CD4-positive, alpha-beta T cell (primary cell): Measurements from ENCODE around the gene GALNT3. TPM values are rescaled to one million over a fixed set of nuclear protein-coding genes. Genes with fewer than 3 reads are reported as not detected.

Experiments used
- ATAC-seq: fragments of 200-7000 bp; cut with Tn5 transposase; one replicate; pipeline ENCODE4 v1.10.0; 2022; ENCODE audit warnings: mild to moderate bottlenecking; ENCODE audit not compliant: poor library complexity
- CTCF ChIA-PET: fragments of 350-600 bp; sonication (Branson Sonifier 250); formaldehyde crosslinking; loops from one replicate; lab custom pipeline; 2021; ENCODE audit warnings: antibody characterized with exemption, inconsistent platforms; lab: Charles Lee
- POLR2A ChIA-PET: fragments of 350-600 bp; sonication (Branson Sonifier 250); formaldehyde crosslinking; loops from one replicate; lab custom pipeline; 2021; ENCODE audit warnings: antibody characterized with exemption, inconsistent platforms; lab: Charles Lee
- DNase-seq, 14 experiments: peaks; one replicate each; pipeline ENCODE4 v3.0.0-alpha.2; 2013 to 2020; ENCODE audit warnings: mixed read lengths in 2 of 14
- H3K27ac ChIP-seq, 2 donors: one replicate each; pipeline versions ENCODE4 v1.5.1 to v1.7.0; 2013; ENCODE audit warnings: low read length in 2 of 2, low read depth in 1 of 2, mild to moderate bottlenecking in 1 of 2
- H3K27me3 ChIP-seq, 2 experiments: 1 replicate in 1 of 2; 2 replicates in 1 of 2; pipeline versions ENCODE4 v1.6.1 to v1.7.0; 2013; ENCODE audit warnings: low read length in 2 of 2, control low read depth in 1 of 2, mild to moderate bottlenecking in 1 of 2, moderate library complexity in 1 of 2; ENCODE audit not compliant: insufficient read depth in 2 of 2, control insufficient read depth in 1 of 2
- H3K36me3 ChIP-seq: one replicate; pipeline ENCODE4 v1.6.1; 2013; ENCODE audit warnings: low read length, control low read depth; ENCODE audit not compliant: insufficient read depth
- H3K4me1 ChIP-seq: one replicate; pipeline ENCODE4 v1.6.1; 2013; ENCODE audit warnings: low read length, control low read depth; ENCODE audit not compliant: insufficient read depth
- H3K4me3 ChIP-seq: one replicate; pipeline ENCODE4 v1.5.1; 2013; ENCODE audit warnings: mild to moderate bottlenecking, low read length, moderate library complexity
- H3K9me3 ChIP-seq, 2 experiments: 1 replicate in 1 of 2; 2 replicates in 1 of 2; pipeline versions ENCODE4 v1.6.1 to v1.7.0; 2013; ENCODE audit warnings: low read length in 2 of 2, mild to moderate bottlenecking in 2 of 2, control low read depth in 1 of 2, moderate library complexity in 1 of 2; ENCODE audit not compliant: control insufficient read depth in 1 of 2, insufficient read depth in 1 of 2
- H3K27ac Mint-ChIP-seq: one replicate; pipeline ENCODE4 v1.8.0; 2020; ENCODE audit warnings: mixed read lengths
- H3K27me3 Mint-ChIP-seq: one replicate; pipeline ENCODE4 v1.8.0; 2021; ENCODE audit warnings: mixed read lengths
- H3K36me3 Mint-ChIP-seq: one replicate; pipeline ENCODE4 v1.8.0; 2021; ENCODE audit warnings: low read depth, mixed read lengths
- H3K4me1 Mint-ChIP-seq: one replicate; pipeline ENCODE4 v1.8.0; 2021; ENCODE audit warnings: low read depth, mixed read lengths
- H3K4me3 Mint-ChIP-seq: one replicate; pipeline ENCODE4 v1.8.0; 2020; ENCODE audit warnings: mild to moderate bottlenecking, mixed read lengths
- H3K9me3 Mint-ChIP-seq: one replicate; pipeline ENCODE4 v1.8.0; 2020; ENCODE audit warnings: mixed read lengths
- CTCF ChIP-seq: fragments of 200-600 bp; IDR thresholded peaks from one replicate; pipeline ENCODE4 v1.8.0; 2022; ENCODE audit warnings: antibody characterized with exemption, mild to moderate bottlenecking
- intact Hi-C, 2 experiments: fragments of 100-400 bp; cut with DNase I in 1 of 2; cut with micrococcal nuclease in 1 of 2; formaldehyde crosslinking; loops; one replicate each; pipeline versions ENCODE4 v1.15.1 to v1.9.0; 2023 to 2025; cut with DNase I, micrococcal nuclease
- total RNA-seq, 174 experiments: library from RNA in 2 of 174; stranded (reverse) in 2 of 174; gene quantifications; one replicate each; pipeline ENCODE4 v1.2.3 and lab custom pipeline; 2021 to 2026

GALNT3 gene
- total RNA-seq, 2 experiments from 2014 or later = 2.9 to 3.3 TPM

- H3K4me1 Mint-ChIP-seq = no peaks in the 10 kb centered on the region
- ATAC-seq (no peak), DNase-seq (no peak)
- CTCF ChIA-PET = no interaction called here
- Histone ChIP-seq H3K9me3 (no peaks in the 10 kb centered on the region), H3K27ac (no peak overlapping the region), H3K36me3 (no peaks in the 10 kb centered on the region), H3K4me3 (no peak overlapping the region), H3K27me3 (no peaks in the 10 kb centered on the region), H3K4me1 (no peaks in the 10 kb centered on the region)
- no peak overlapping the region for H3K4me3 Mint-ChIP-seq
- POLR2A ChIA-PET = no interaction called here
- H3K9me3 Mint-ChIP-seq = no peaks in the 10 kb centered on the region
- H3K27ac Mint-ChIP-seq = no peak overlapping the region
- intact Hi-C loops = loop anchor here in 1 of 2 experiments (1.0 kb wide), 1 partner anchor 16 kb away; no protein-coding TSS in a partner anchor
- H3K36me3 Mint-ChIP-seq = no peaks in the 10 kb centered on the region
- peaks cover 6% of the 10 kb centered on the region for H3K27me3 Mint-ChIP-seq
- TF ChIP-seq CTCF = no peak
Measured at GRCh38 chr2:165725421-165725820, 68.6 kb downstream of the GALNT3 start.

- Histone ChIP-seq H3K36me3 (no peaks in the 10 kb centered on the region), H3K27me3 (no peaks in the 10 kb centered on the region), H3K4me1 (no peaks in the 10 kb centered on the region), H3K27ac (no peak overlapping the region), H3K4me3 (no peak overlapping the region), H3K9me3 (no peaks in the 10 kb centered on the region)
- Mint-ChIP-seq H3K27ac (no peak overlapping the region), H3K4me3 (no peak overlapping the region), H3K36me3 (no peaks in the 10 kb centered on the region), H3K9me3 (no peaks in the 10 kb centered on the region), H3K27me3 (peaks cover 4% of the 10 kb centered on the region), H3K4me1 (no peaks in the 10 kb centered on the region)
- DNase-seq (no peak), ATAC-seq (no peak)
- CTCF ChIA-PET = no interaction called here
- TF ChIP-seq CTCF = no peak
- intact Hi-C loops = no loop called here
- POLR2A ChIA-PET = no interaction called here
Measured at GRCh38 chr2:165720511-165720910, 73.5 kb downstream of the GALNT3 start.

- H3K9me3 Mint-ChIP-seq = no peaks in the 10 kb centered on the region
- ChIA-PET CTCF (no interaction called here), POLR2A (no interaction called here)
- no peak overlapping the region for H3K4me3 Mint-ChIP-seq
- H3K36me3 Mint-ChIP-seq = no peaks in the 10 kb centered on the region
- H3K4me1 Mint-ChIP-seq = no peaks in the 10 kb centered on the region
- no peaks in the 10 kb centered on the region for H3K27me3 ChIP-seq
- H3K9me3 ChIP-seq = no peaks in the 10 kb centered on the region
- intact Hi-C loops = no loop called here
- ATAC-seq = no peak
- no peak overlapping the region for H3K27ac ChIP-seq
- no peaks in the 10 kb centered on the region for H3K4me1 ChIP-seq
- no peaks in the 10 kb centered on the region for H3K36me3 ChIP-seq
- no peak overlapping the region for H3K4me3 ChIP-seq
- H3K27me3 Mint-ChIP-seq = no peaks in the 10 kb centered on the region
- no peak for TF ChIP-seq CTCF
- H3K27ac Mint-ChIP-seq = no peak overlapping the region
- DNase-seq = no peak
Measured at GRCh38 chr2:165718610-165719210, 75.3 kb downstream of the GALNT3 start.
